HCT116 (cell line): Measurements from ENCODE around the gene AKR1B1. TPM values are rescaled to one million over a fixed set of nuclear protein-coding genes. Genes with fewer than 3 reads are reported as not detected.
A peak's percentile ranks its signal among the peaks of the same experiment; 100 is the strongest.

ENCODE experiments used
- ATAC-seq: fragments of 200-7000 bp; cut with Tn5 transposase; 2 replicates; pipeline ENCODE4 v1.9.1; 2020; ENCODE audit warnings: mild to moderate bottlenecking, moderate library complexity
- BruUV-seq: library from RNA; stranded (reverse); fragments of 400-500 nt; replicated peaks from 2 replicates; lab custom pipeline; 2021; lab: Mats Ljungman, UMichigan
- CTCF ChIA-PET: fragments of 300-600 bp; sonication (Branson Sonifier 250); formaldehyde crosslinking; loops from one replicate; lab custom pipeline; 2021; ENCODE audit warnings: antibody characterized with exemption; lab: Charles Lee
- POLR2A ChIA-PET: fragments of 300-600, 350-600 bp; sonication (Branson Sonifier 250); formaldehyde crosslinking; loops from one replicate; lab custom pipeline; 2021; ENCODE audit warnings: antibody characterized with exemption; lab: Charles Lee
- RAD21 ChIA-PET, 2 experiments: fragments of 300-600 bp; sonication (Branson Sonifier 250); formaldehyde crosslinking; loops; one replicate each; lab custom pipeline; 2023; ENCODE audit warnings: low total read pairs in 2 of 2; ENCODE audit not compliant: uncharacterized antibody in 2 of 2, unreplicated experiment in 2 of 2, low non-redundant PET in 1 of 2; lab: Charles Lee
- DNase-seq: peaks from one replicate; pipeline ENCODE4 v3.0.0-alpha.2; 2010; ENCODE audit warnings: low read depth, low spot score
- H2AFZ ChIP-seq: fragments of 200-600 bp; shearing (Covaris generic), sonication (generic); 2 replicates; pipeline ENCODE4 v1.6.1; 2017; ENCODE audit warnings: low read depth, mixed run types, mixed read lengths, antibody characterized with exemption, low read length; ENCODE audit not compliant: poor library complexity, severe bottlenecking
- H3K27ac ChIP-seq: 2 replicates; pipeline ENCODE4 v1.5.1; 2012; ENCODE audit warnings: low read depth, low read length
- H3K27me3 ChIP-seq: fragments of 200-600 bp; sonication (generic); 2 replicates; pipeline ENCODE4 v1.6.1; 2016; ENCODE audit warnings: mixed run types, low read length, mixed read lengths; ENCODE audit not compliant: insufficient read depth
- H3K36me3 ChIP-seq, 2 experiments: fragments of 200-500 bp in 1 of 2; fragments of 200-600 bp in 1 of 2; sonication (Bioruptor generic) in 1 of 2; sonication (generic) in 1 of 2; 2 replicates each; pipeline versions ENCODE4 v1.5.1 to v1.6.1; 2014 to 2016; ENCODE audit warnings: low read length in 2 of 2, inconsistent platforms in 1 of 2, mixed read lengths in 1 of 2, mixed run types in 1 of 2; ENCODE audit not compliant: insufficient read depth in 2 of 2, control insufficient read depth in 1 of 2
- H3K4me1 ChIP-seq, 2 experiments: fragments of 200-600 bp in 1 of 2; sonication (generic) in 1 of 2; 2 replicates each; pipeline versions ENCODE4 v1.5.1 to v1.6.1; 2012 to 2017; ENCODE audit warnings: low read length in 2 of 2, inconsistent platforms in 1 of 2, mild to moderate bottlenecking in 1 of 2, mixed read lengths in 1 of 2, mixed run types in 1 of 2, moderate library complexity in 1 of 2; ENCODE audit not compliant: insufficient read depth in 2 of 2, control insufficient read depth in 1 of 2
- H3K4me2 ChIP-seq: fragments of 200-600 bp; sonication (generic); 2 replicates; pipeline ENCODE4 v1.6.1; 2017; ENCODE audit warnings: mixed run types, low read length, mixed read lengths
- H3K4me3 ChIP-seq, 2 experiments: fragments of 200-600 bp in 1 of 2; sonication (generic) in 1 of 2; replicated peaks in 1 of 2; 2 replicates each; pipeline ENCODE4 v1.5.1; 2011 to 2016; ENCODE audit warnings: low read length in 2 of 2, control low read depth in 1 of 2, low read depth in 1 of 2, mild to moderate bottlenecking in 1 of 2, mixed read lengths in 1 of 2, mixed run types in 1 of 2
- H3K79me2 ChIP-seq: fragments of 200-600 bp; sonication (generic); 2 replicates; pipeline ENCODE4 v1.6.1; 2017; ENCODE audit warnings: mild to moderate bottlenecking, mixed run types, low read length, moderate library complexity, mixed read lengths; ENCODE audit not compliant: insufficient read depth
- H3K9ac ChIP-seq: fragments of 200-600 bp; sonication (generic); 2 replicates; pipeline ENCODE4 v1.6.1; 2016; ENCODE audit warnings: low read length, mixed read lengths
- H3K9me2 ChIP-seq: fragments of 200-600 bp; sonication (generic), shearing (Covaris generic); 2 replicates; pipeline ENCODE4 v1.6.1; 2017; ENCODE audit warnings: mixed run types, mild to moderate bottlenecking, moderate library complexity; ENCODE audit not compliant: insufficient read depth
- H3K9me3 ChIP-seq, 2 experiments: fragments of 200-500 bp in 1 of 2; fragments of 200-600 bp in 1 of 2; sonication (Bioruptor generic) in 1 of 2; sonication (generic) in 1 of 2; 2 replicates each; pipeline ENCODE4 v1.6.1; 2014 to 2017; ENCODE audit warnings: low read length in 2 of 2, mixed read lengths in 2 of 2, inconsistent platforms in 1 of 2, low read depth in 1 of 2, mild to moderate bottlenecking in 1 of 2, mixed run types in 1 of 2, moderate library complexity in 1 of 2; ENCODE audit not compliant: control insufficient read depth in 1 of 2, insufficient read depth in 1 of 2
- H4K20me1 ChIP-seq: fragments of 200-600 bp; sonication (generic), shearing (Covaris generic); 2 replicates; pipeline ENCODE4 v1.6.1; 2017; ENCODE audit warnings: mixed run types, mild to moderate bottlenecking, moderate library complexity; ENCODE audit not compliant: insufficient read depth
- EGR1 ChIP-seq: IDR thresholded peaks from 2 replicates; pipeline ENCODE4 v1.6.1; 2012; ENCODE audit warnings: low read depth
- ELF1 ChIP-seq: IDR thresholded peaks from 2 replicates; pipeline ENCODE4 v1.6.1; 2012; ENCODE audit warnings: low read depth, borderline replicate concordance
- JUND ChIP-seq: IDR thresholded peaks from 2 replicates; pipeline ENCODE4 v1.6.1; 2012
- POLR2AphosphoS5 ChIP-seq: IDR thresholded peaks from 2 replicates; pipeline ENCODE4 v1.6.1; 2011; ENCODE audit warnings: mild to moderate bottlenecking, low read depth, low read length, moderate library complexity
- RAD21 ChIP-seq: IDR thresholded peaks from 2 replicates; pipeline ENCODE4 v1.6.1; 2012; ENCODE audit warnings: low read depth, mild to moderate bottlenecking
- SIN3A ChIP-seq: IDR thresholded peaks from 2 replicates; pipeline ENCODE4 v1.6.1; 2012; ENCODE audit warnings: low read depth
- TCF7L2 ChIP-seq: IDR thresholded peaks from 2 replicates; pipeline ENCODE4 v1.7.0; 2011; ENCODE audit warnings: borderline replicate concordance, inconsistent platforms; ENCODE audit not compliant: insufficient read depth, insufficient read length; ENCODE audit errors: extremely low read depth
- ZFX ChIP-seq: fragments of 450-650 bp; IDR thresholded peaks from 2 replicates; pipeline ENCODE4 v1.6.1; 2017
- intact Hi-C: fragments of 100-400 bp; cut with micrococcal nuclease; formaldehyde crosslinking; loops from 2 replicates; pipeline ENCODE4 v1.10.0; 2022
- total RNA-seq: library from RNA; stranded (reverse); gene quantifications from one replicate; pipeline ENCODE4 v1.2.1, GENCODE V29; 2021; ENCODE audit not compliant: unreplicated experiment
- TF ChIP-seq, protein P1 (sequence below), 3 experiments: fragments of 200-600 bp in 1 of 3; sonication (generic) in 1 of 3; IDR thresholded peaks in 2 of 3; conservative IDR thresholded peaks in 1 of 3; 2 replicates each; pipeline ENCODE4 v1.5.1; 2012 to 2017; ENCODE audit warnings: low read depth in 2 of 3, low read length in 2 of 3, antibody characterized with exemption in 1 of 3, borderline replicate concordance in 1 of 3, control low read depth in 1 of 3, mild to moderate bottlenecking in 1 of 3, mixed read lengths in 1 of 3, mixed run types in 1 of 3, moderate library complexity in 1 of 3; ENCODE audit not compliant: insufficient read depth in 1 of 3
- TF ChIP-seq, protein P2 (sequence below): IDR thresholded peaks from 2 replicates; pipeline ENCODE4 v1.6.1; 2012
- TF ChIP-seq, protein P3 (sequence below): IDR thresholded peaks from 2 replicates; pipeline ENCODE4 v1.6.1; 2011; ENCODE audit warnings: mild to moderate bottlenecking, low read length, moderate library complexity; ENCODE audit not compliant: insufficient replicate concordance; ENCODE audit errors: extremely low read depth

The AKR1B1 gene
- total RNA-seq, 1 experiment from 2014 or later, result 56.8 TPM

DNA sequence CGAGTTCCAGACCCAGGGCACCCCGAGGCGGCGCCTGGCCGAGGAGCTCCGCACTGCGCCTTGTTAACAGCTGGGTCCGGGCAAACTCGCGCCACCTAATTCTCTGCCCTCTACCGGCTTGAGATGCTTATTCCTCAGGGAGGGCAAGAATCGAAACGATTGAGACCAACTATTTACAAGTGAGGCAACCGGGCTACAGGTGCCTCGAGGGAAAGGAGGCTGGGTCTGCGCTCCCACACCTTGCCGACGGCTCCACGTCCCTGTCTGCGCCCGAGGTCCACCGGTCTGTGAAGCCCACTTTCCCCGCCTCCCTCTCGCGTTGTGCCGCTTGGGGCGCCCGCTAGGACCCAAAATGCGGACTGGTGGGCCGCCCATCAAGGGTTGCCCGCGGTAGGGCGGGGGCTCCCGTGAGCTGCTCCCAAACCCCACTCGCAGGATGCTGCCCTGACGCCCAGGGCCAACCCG is 527 bp downstream of the AKR1B1 start:
- Histone ChIP-seq H3K4me3 (peak overlapping the region; percentile 58 to 66), H3K9me2 (no peaks in the 10 kb centered on the region), H3K9ac (peak overlapping the region; percentile 55), H3K79me2 (no peaks in the 10 kb centered on the region), H3K4me2 (peak overlapping the region; percentile 73), H3K27me3 (no peaks in the 10 kb centered on the region), H3K27ac (peak overlapping the region; percentile 44; the same call in 1 of the 2 replicates), H3K4me1 (peaks cover 0 to 16% of the 10 kb centered on the region in 2 experiments; a peak in 2 of 4 replicates), H4K20me1 (no peaks in the 10 kb centered on the region), H3K9me3 (no peaks in the 10 kb centered on the region), H2AFZ (no peak overlapping the region), H3K36me3 (no peaks in the 10 kb centered on the region)
- RAD21 ChIA-PET, result no interaction called here
- peak; percentile 68 for ATAC-seq
- DNase-seq, result no peak
- TF ChIP-seq, protein P1, sequence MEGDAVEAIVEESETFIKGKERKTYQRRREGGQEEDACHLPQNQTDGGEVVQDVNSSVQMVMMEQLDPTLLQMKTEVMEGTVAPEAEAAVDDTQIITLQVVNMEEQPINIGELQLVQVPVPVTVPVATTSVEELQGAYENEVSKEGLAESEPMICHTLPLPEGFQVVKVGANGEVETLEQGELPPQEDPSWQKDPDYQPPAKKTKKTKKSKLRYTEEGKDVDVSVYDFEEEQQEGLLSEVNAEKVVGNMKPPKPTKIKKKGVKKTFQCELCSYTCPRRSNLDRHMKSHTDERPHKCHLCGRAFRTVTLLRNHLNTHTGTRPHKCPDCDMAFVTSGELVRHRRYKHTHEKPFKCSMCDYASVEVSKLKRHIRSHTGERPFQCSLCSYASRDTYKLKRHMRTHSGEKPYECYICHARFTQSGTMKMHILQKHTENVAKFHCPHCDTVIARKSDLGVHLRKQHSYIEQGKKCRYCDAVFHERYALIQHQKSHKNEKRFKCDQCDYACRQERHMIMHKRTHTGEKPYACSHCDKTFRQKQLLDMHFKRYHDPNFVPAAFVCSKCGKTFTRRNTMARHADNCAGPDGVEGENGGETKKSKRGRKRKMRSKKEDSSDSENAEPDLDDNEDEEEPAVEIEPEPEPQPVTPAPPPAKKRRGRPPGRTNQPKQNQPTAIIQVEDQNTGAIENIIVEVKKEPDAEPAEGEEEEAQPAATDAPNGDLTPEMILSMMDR (IDR thresholded peaks at IDR 0.05 in 2 of 3, conservative IDR thresholded peaks at IDR 0.05 in 1 of 3; ENCODE audit: borderline replicate concordance in 1 of 3, insufficient read depth in 1 of 3, low read depth in 2 of 3, low read length in 2 of 3), result peak in 2 of 3 experiments; percentile 5 to 23; a peak in 2 of 6 replicates
- TF ChIP-seq TCF7L2 (peak; percentile 19), SIN3A (no peak), RAD21 (no peak)
- TF ChIP-seq, protein P2, sequence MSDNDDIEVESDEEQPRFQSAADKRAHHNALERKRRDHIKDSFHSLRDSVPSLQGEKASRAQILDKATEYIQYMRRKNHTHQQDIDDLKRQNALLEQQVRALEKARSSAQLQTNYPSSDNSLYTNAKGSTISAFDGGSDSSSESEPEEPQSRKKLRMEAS, result no peak
- POLR2A ChIA-PET, result interaction anchor here (0.9 kb wide), 1 partner anchor 23 kb away, joined by 3 read pairs; no protein-coding TSS in a partner anchor
- CTCF ChIA-PET, result interaction anchor here (1.0 to 1.9 kb wide), 2 partner anchors 22 to 26 kb away, joined by 4 to 6 read pairs; no protein-coding TSS in a partner anchor
- intact Hi-C loops, result no loop called here
- no TSS peak for BruUV-seq

DNA sequence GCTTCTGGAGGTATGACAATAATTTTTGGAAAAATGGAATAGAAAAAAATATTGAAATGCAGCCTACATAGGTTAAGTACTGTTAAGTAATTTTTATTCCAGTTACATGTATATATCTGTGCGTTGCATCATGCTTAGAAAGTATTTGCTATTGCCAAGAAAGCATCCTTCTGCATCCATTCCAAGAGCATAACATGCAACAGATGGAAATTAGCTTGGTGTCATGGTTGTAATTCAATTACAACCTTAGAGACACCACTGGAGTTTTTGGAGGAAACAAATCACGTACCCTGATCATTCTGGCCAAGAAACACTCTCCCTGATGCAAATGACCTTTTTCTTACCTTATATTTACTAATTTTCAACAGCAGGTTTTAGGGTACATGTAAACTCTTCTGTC is 1.7 kb downstream of the AKR1B1 start:
- BruUV-seq, result TSS peak; percentile 43
- Histone ChIP-seq H3K36me3 (no peaks in the 10 kb centered on the region), H3K9me2 (no peaks in the 10 kb centered on the region), H4K20me1 (no peaks in the 10 kb centered on the region), H3K4me3 (no peak overlapping the region), H3K9ac (no peak overlapping the region), H3K4me2 (no peak overlapping the region), H3K27me3 (no peaks in the 10 kb centered on the region), H3K27ac (no peak overlapping the region), H3K79me2 (no peaks in the 10 kb centered on the region), H3K9me3 (no peaks in the 10 kb centered on the region), H2AFZ (no peak overlapping the region), H3K4me1 (peaks cover 0 to 16% of the 10 kb centered on the region in 2 experiments; a peak in 2 of 4 replicates)
- CTCF ChIA-PET, result interaction anchor here (0.9 to 1.9 kb wide), 3 partner anchors 24 to 49 kb away, joined by 3 to 6 read pairs (median 3); no protein-coding TSS in a partner anchor
- intact Hi-C loops, result no loop called here
- POLR2A ChIA-PET, result interaction anchor here (0.9 kb wide), 1 partner anchor 21 kb away, joined by 3 read pairs; no protein-coding TSS in a partner anchor
- DNase-seq, result no peak
- no peak for ATAC-seq
- RAD21 ChIA-PET, result no interaction called here
- TF ChIP-seq, protein P3, sequence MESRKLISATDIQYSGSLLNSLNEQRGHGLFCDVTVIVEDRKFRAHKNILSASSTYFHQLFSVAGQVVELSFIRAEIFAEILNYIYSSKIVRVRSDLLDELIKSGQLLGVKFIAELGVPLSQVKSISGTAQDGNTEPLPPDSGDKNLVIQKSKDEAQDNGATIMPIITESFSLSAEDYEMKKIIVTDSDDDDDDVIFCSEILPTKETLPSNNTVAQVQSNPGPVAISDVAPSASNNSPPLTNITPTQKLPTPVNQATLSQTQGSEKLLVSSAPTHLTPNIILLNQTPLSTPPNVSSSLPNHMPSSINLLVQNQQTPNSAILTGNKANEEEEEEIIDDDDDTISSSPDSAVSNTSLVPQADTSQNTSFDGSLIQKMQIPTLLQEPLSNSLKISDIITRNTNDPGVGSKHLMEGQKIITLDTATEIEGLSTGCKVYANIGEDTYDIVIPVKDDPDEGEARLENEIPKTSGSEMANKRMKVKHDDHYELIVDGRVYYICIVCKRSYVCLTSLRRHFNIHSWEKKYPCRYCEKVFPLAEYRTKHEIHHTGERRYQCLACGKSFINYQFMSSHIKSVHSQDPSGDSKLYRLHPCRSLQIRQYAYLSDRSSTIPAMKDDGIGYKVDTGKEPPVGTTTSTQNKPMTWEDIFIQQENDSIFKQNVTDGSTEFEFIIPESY, result no peak
- TF ChIP-seq POLR2AphosphoS5 (no peak), EGR1 (no peak), JUND (no peak), ELF1 (no peak), ZFX (no peak)
- TF ChIP-seq, protein P2, result no peak
- TF ChIP-seq, protein P1 (IDR thresholded peaks at IDR 0.05 in 2 of 3, conservative IDR thresholded peaks at IDR 0.05 in 1 of 3; ENCODE audit: borderline replicate concordance in 1 of 3, insufficient read depth in 1 of 3, low read depth in 2 of 3, low read length in 2 of 3), result no peak
